Measurements from ENCODE around the gene LDB3. TPM values are rescaled to one million over a fixed set of nuclear protein-coding genes. Genes with fewer than 3 reads are reported as not detected.

LDB3 gene
- total RNA-seq, 3 donors from 2014 or later (not counting 1 experiment from before 2014, with no cell fraction given), result 0.11 to 0.12 TPM; not detected in 1

DNA sequence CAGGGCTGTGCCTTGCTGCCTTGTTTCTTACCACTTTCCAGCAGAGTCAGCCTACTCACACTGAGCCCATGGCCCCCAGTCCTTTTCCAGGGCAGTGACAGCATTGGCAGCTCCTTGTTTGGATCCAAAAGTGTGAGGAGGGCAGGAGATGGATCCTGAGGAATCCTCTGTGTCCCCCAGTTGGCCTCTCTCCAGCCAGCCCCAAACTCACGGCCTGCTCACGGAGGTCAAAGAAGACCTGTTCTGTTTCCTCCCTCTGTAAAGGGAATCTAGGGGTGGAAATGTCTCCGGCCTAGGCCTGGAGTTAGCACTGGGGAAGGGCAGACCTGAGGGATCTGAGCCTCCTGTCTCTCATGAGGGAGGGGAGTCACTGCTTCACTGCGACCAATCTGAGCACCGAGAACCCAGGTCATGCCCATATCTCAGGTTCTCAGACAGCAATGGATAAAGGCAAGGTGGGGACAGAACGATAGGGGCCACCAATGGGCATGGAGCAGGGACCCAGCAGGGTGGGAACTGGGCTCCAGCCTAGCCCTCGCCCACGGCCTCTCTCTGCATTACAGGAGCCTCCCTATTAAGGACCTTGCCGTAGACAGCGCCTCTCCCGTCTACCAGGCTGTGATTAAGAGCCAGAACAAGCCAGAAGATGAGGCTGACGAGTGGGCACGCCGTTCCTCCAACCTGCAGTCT, 23.2 kb downstream of the LDB3 start:
- no peak overlapping the region for H3K4me3 Mint-ChIP-seq
- DNase-seq, result no peak
- Histone ChIP-seq H3K9me3 (ENCODE audit: control insufficient read depth, insufficient read depth, low read length) (no peaks in the 10 kb centered on the region), H3K4me1 (ENCODE audit: control insufficient read depth, insufficient read depth, low read length) (no peaks in the 10 kb centered on the region), H3K4me3 (ENCODE audit: low read length) (no peak overlapping the region), H3K27me3 (ENCODE audit: control insufficient read depth, insufficient read depth, low read length) (no peaks in the 10 kb centered on the region), H3K27ac (ENCODE audit: low read length) (no peak overlapping the region), H3K36me3 (ENCODE audit: control insufficient read depth, insufficient read depth, low read length) (no peaks in the 10 kb centered on the region)
- peaks cover 0 to 10% of the 10 kb centered on the region in 2 donors for H3K4me1 Mint-ChIP-seq
- TF ChIP-seq, protein P1, sequence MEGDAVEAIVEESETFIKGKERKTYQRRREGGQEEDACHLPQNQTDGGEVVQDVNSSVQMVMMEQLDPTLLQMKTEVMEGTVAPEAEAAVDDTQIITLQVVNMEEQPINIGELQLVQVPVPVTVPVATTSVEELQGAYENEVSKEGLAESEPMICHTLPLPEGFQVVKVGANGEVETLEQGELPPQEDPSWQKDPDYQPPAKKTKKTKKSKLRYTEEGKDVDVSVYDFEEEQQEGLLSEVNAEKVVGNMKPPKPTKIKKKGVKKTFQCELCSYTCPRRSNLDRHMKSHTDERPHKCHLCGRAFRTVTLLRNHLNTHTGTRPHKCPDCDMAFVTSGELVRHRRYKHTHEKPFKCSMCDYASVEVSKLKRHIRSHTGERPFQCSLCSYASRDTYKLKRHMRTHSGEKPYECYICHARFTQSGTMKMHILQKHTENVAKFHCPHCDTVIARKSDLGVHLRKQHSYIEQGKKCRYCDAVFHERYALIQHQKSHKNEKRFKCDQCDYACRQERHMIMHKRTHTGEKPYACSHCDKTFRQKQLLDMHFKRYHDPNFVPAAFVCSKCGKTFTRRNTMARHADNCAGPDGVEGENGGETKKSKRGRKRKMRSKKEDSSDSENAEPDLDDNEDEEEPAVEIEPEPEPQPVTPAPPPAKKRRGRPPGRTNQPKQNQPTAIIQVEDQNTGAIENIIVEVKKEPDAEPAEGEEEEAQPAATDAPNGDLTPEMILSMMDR (IDR thresholded peaks at IDR 0.05), result no peak
- ATAC-seq, result no peak
- peaks cover 0 to 8% of the 10 kb centered on the region in 2 donors for H3K27me3 Mint-ChIP-seq (ENCODE audit: low read depth in 2 of 2)
- H3K36me3 Mint-ChIP-seq, result no peaks in the 10 kb centered on the region
- H3K9me3 Mint-ChIP-seq, result no peaks in the 10 kb centered on the region
- 96% methylated on average over 14 of the region's 14 CpGs for WGBS (ENCODE audit: insufficient coverage)
- intact Hi-C loops (cut with micrococcal nuclease), result no loop called here
- H3K27ac Mint-ChIP-seq, result no peak overlapping the region

DNA sequence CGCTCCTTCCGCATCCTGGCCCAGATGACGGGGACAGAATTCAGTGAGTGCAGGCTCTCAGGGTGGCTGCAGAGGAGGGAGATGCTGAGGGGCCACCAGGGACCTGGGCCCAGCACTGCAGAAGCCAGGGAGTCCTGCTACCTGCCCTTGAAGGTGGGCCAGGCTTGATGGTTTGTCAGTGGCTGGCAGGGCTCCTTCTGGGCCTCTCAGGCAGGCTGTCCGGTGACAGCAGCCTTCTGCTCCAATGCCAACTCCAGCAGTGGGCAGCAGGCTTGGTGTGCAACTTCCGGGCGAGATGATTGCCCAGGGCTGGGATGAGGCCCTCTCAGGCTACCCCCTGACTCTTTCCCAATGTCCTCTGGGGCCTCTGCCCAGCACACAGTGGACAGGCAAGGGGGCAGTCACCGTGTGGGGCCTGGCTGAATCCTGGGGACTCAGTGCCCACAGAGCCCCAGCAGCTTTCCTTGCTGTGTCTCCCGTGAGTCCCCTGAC, 23.8 kb downstream of the LDB3 start:
- 91% methylated on average over 8 of the region's 8 CpGs for WGBS (ENCODE audit: insufficient coverage)
- Histone ChIP-seq H3K4me3 (ENCODE audit: low read length) (no peak overlapping the region), H3K4me1 (ENCODE audit: control insufficient read depth, insufficient read depth, low read length) (no peaks in the 10 kb centered on the region), H3K36me3 (ENCODE audit: control insufficient read depth, insufficient read depth, low read length) (no peaks in the 10 kb centered on the region), H3K27ac (ENCODE audit: low read length) (no peak overlapping the region), H3K27me3 (ENCODE audit: control insufficient read depth, insufficient read depth, low read length) (no peaks in the 10 kb centered on the region), H3K9me3 (ENCODE audit: control insufficient read depth, insufficient read depth, low read length) (no peaks in the 10 kb centered on the region)
- intact Hi-C loops (cut with micrococcal nuclease), result no loop called here
- DNase-seq, result no peak
- Mint-ChIP-seq H3K27me3 (ENCODE audit: low read depth in 2 of 2) (peaks cover 0 to 8% of the 10 kb centered on the region in 2 donors), H3K27ac (no peak overlapping the region), H3K4me3 (no peak overlapping the region), H3K9me3 (no peaks in the 10 kb centered on the region), H3K4me1 (peaks cover 0 to 10% of the 10 kb centered on the region in 2 donors), H3K36me3 (no peaks in the 10 kb centered on the region)
- no peak for ATAC-seq
- TF ChIP-seq, protein P1 (IDR thresholded peaks at IDR 0.05), result no peak

DNA sequence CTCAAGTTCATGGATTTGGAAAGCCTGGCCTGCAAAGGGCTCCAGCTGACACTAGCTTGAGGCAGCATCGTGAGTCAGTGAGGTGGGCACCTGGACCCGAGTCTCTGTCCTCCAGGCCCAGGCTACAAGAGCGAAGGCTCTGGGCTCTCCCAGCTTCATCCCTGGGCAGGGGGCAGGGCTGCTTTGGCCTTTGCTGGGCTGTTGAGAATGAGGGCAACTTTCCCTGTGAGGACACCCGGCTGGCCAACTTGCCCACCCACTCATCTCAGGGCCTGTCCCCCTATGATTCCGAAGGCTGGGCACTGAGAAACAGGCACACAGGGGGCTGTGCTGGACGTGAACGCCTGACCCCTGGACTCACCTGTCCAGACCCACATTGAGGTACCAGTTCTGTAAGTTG, 24.4 kb downstream of the LDB3 start:
- H3K27ac ChIP-seq (ENCODE audit: low read length), result no peak overlapping the region
- H3K27me3 ChIP-seq (ENCODE audit: control insufficient read depth, insufficient read depth, low read length), result no peaks in the 10 kb centered on the region
- TF ChIP-seq, protein P1 (IDR thresholded peaks at IDR 0.05), result no peak
- no peak for ATAC-seq
- no peaks in the 10 kb centered on the region for H3K4me1 ChIP-seq (ENCODE audit: control insufficient read depth, insufficient read depth, low read length)
- H3K4me3 Mint-ChIP-seq, result no peak overlapping the region
- peaks cover 0 to 10% of the 10 kb centered on the region in 2 donors for H3K4me1 Mint-ChIP-seq
- peaks cover 0 to 8% of the 10 kb centered on the region in 2 donors for H3K27me3 Mint-ChIP-seq (ENCODE audit: low read depth in 2 of 2)
- H3K9me3 Mint-ChIP-seq, result no peaks in the 10 kb centered on the region
- H3K9me3 ChIP-seq (ENCODE audit: control insufficient read depth, insufficient read depth, low read length), result no peaks in the 10 kb centered on the region
- no peak overlapping the region for H3K27ac Mint-ChIP-seq
- DNase-seq, result no peak
- H3K36me3 ChIP-seq (ENCODE audit: control insufficient read depth, insufficient read depth, low read length), result no peaks in the 10 kb centered on the region
- H3K36me3 Mint-ChIP-seq, result no peaks in the 10 kb centered on the region
- no peak overlapping the region for H3K4me3 ChIP-seq (ENCODE audit: low read length)
- intact Hi-C loops (cut with micrococcal nuclease), result no loop called here
- WGBS (ENCODE audit: insufficient coverage), result 94% methylated on average over 7 of the region's 7 CpGs

DNA sequence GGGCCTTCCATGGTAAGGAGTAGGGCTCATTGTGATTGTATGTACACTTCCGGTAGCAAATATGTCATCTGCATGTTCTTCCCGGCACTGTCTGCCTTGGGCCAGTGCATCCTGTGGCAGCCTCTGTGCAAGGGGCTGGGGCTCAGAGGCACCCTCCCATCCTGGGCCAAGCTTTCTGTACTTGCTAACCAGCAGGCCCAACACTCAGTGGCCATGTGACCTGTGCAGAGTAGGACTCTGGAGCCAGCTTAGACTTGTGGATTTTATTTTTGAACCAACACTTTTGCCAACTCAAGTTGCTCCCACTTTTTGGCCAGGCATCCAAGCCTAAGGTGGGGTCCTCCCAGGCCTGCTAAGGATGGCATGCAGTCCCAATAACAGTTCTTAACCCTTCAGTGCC, 25.0 kb downstream of the LDB3 start:
- DNase-seq (no peak), ATAC-seq (no peak)
- H3K4me1 ChIP-seq (ENCODE audit: control insufficient read depth, insufficient read depth, low read length), result no peaks in the 10 kb centered on the region
- no peak overlapping the region for H3K4me3 Mint-ChIP-seq
- TF ChIP-seq, protein P1 (IDR thresholded peaks at IDR 0.05), result no peak
- H3K27me3 ChIP-seq (ENCODE audit: control insufficient read depth, insufficient read depth, low read length), result no peaks in the 10 kb centered on the region
- peaks cover 0 to 8% of the 10 kb centered on the region in 2 donors for H3K27me3 Mint-ChIP-seq (ENCODE audit: low read depth in 2 of 2)
- WGBS (ENCODE audit: insufficient coverage), result 98% methylated on average over 2 of the region's 2 CpGs
- H3K9me3 ChIP-seq (ENCODE audit: control insufficient read depth, insufficient read depth, low read length), result no peaks in the 10 kb centered on the region
- H3K27ac Mint-ChIP-seq, result no peak overlapping the region
- peaks cover 0 to 9% of the 10 kb centered on the region in 2 donors for H3K4me1 Mint-ChIP-seq
- H3K27ac ChIP-seq (ENCODE audit: low read length), result no peak overlapping the region
- intact Hi-C loops (cut with micrococcal nuclease), result no loop called here
- H3K4me3 ChIP-seq (ENCODE audit: low read length), result no peak overlapping the region
- no peaks in the 10 kb centered on the region for H3K9me3 Mint-ChIP-seq
- no peaks in the 10 kb centered on the region for H3K36me3 ChIP-seq (ENCODE audit: control insufficient read depth, insufficient read depth, low read length)
- H3K36me3 Mint-ChIP-seq, result no peaks in the 10 kb centered on the region

Data from natural killer cell (primary cell).